Measurements from ENCODE around the gene VIM.

Gene VIM

DNA sequence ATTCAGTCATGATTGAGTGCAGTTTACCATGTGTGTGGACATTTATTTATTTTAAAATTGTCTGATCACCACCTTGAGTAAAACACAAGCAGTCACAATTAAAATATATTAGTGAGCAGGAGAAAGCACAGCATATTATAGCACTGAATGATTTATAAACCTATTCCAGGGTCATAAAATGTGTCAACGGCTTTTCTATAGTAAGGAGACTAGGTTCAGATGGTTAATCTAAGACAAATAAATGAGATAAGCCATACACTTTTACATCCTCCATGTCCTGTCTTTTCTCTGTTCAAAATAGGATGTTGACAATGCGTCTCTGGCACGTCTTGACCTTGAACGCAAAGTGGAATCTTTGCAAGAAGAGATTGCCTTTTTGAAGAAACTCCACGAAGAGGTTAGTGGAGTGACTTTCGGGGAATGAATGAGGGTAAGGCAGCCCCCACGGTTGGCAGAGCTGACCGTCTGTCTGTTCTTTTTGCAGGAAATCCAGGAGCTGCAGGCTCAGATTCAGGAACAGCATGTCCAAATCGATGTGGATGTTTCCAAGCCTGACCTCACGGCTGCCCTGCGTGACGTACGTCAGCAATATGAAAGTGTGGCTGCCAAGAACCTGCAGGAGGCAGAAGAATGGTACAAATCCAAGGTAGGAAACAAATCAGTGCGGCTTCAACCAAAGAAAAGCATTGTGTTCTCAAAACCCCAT, 5.4 kb downstream of the VIM start:
- Histone ChIP-seq H3K4me1 (ENCODE audit: control insufficient read depth in 1 of 2, insufficient read depth in 1 of 2, low read depth in 1 of 2, low read length in 1 of 2) (peaks cover 43 to 45% of the 10 kb centered on the region in 2 experiments), H3K27ac (peak overlapping the region; percentile 93), H3K27me3 (no peaks in the 10 kb centered on the region), H3K9me3 (peaks cover 17% of the 10 kb centered on the region), H3K4me3 (ENCODE audit: low read depth in 1 of 2, low read length in 1 of 2) (peak overlapping the region in 1 of 2 experiments; percentile 94), H3K36me3 (peaks cover 80% of the 10 kb centered on the region)
- no peak for TF ChIP-seq CTCF (IDR thresholded peaks at IDR 0.05)

- Histone ChIP-seq H3K4me1 (ENCODE audit: control insufficient read depth in 1 of 2, insufficient read depth in 1 of 2, low read depth in 1 of 2, low read length in 1 of 2) (peaks cover 43 to 45% of the 10 kb centered on the region in 2 experiments), H3K9me3 (peaks cover 17% of the 10 kb centered on the region), H3K36me3 (peaks cover 85% of the 10 kb centered on the region), H3K27me3 (no peaks in the 10 kb centered on the region), H3K4me3 (ENCODE audit: low read depth in 1 of 2, low read length in 1 of 2) (no peak overlapping the region), H3K27ac (peak overlapping the region; percentile 93)
- TF ChIP-seq CTCF (IDR thresholded peaks at IDR 0.05): no peak
Observed at GRCh38 chr10:17234431-17234945, 6.4 kb downstream of the VIM start.

DNA sequence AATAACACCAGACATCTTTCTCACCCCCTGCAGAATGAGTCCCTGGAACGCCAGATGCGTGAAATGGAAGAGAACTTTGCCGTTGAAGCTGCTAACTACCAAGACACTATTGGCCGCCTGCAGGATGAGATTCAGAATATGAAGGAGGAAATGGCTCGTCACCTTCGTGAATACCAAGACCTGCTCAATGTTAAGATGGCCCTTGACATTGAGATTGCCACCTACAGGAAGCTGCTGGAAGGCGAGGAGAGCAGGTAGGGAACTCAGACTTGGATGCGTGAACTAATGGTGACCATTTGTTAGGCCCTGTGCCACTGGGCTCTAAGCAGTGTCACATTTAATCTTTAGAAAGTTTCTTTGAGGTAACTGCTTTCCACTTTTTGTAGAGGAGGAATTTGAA, 7.1 kb downstream of the VIM start:
- Histone ChIP-seq H3K4me1 (ENCODE audit: control insufficient read depth in 1 of 2, insufficient read depth in 1 of 2, low read depth in 1 of 2, low read length in 1 of 2) (peaks cover 43 to 45% of the 10 kb centered on the region in 2 experiments), H3K4me3 (ENCODE audit: low read depth in 1 of 2, low read length in 1 of 2) (no peak overlapping the region), H3K27me3 (no peaks in the 10 kb centered on the region), H3K27ac (peak overlapping the region; percentile 93), H3K36me3 (peaks cover 85% of the 10 kb centered on the region), H3K9me3 (peaks cover 17% of the 10 kb centered on the region)
- no peak for TF ChIP-seq CTCF (IDR thresholded peaks at IDR 0.05)

- no peaks in the 10 kb centered on the region for H3K27me3 ChIP-seq
- H3K4me1 ChIP-seq (ENCODE audit: control insufficient read depth in 1 of 2, insufficient read depth in 1 of 2, low read depth in 1 of 2, low read length in 1 of 2): peaks cover 31 to 34% of the 10 kb centered on the region in 2 experiments
- TF ChIP-seq CTCF (IDR thresholded peaks at IDR 0.05): no peak
- peaks cover 73% of the 10 kb centered on the region for H3K36me3 ChIP-seq
- H3K4me3 ChIP-seq (ENCODE audit: low read depth in 1 of 2, low read length in 1 of 2): no peak overlapping the region
- H3K27ac ChIP-seq: peak overlapping the region; percentile 93
- peaks cover 17% of the 10 kb centered on the region for H3K9me3 ChIP-seq
Observed at GRCh38 chr10:17236468-17237148, 8.6 kb downstream of the VIM start.

DNA sequence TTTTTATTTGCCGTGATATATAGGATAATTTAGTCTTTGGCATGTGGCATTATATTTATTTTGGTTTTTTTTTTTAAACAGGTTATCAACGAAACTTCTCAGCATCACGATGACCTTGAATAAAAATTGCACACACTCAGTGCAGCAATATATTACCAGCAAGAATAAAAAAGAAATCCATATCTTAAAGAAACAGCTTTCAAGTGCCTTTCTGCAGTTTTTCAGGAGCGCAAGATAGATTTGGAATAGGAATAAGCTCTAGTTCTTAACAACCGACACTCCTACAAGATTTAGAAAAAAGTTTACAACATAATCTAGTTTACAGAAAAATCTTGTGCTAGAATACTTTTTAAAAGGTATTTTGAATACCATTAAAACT, 9.1 kb downstream of the VIM start:
- TF ChIP-seq CTCF (IDR thresholded peaks at IDR 0.05): no peak
- peaks cover 17% of the 10 kb centered on the region for H3K9me3 ChIP-seq
- peaks cover 26 to 28% of the 10 kb centered on the region in 2 experiments for H3K4me1 ChIP-seq (ENCODE audit: control insufficient read depth in 1 of 2, insufficient read depth in 1 of 2, low read depth in 1 of 2, low read length in 1 of 2)
- H3K4me3 ChIP-seq (ENCODE audit: low read depth in 1 of 2, low read length in 1 of 2): no peak overlapping the region
- H3K36me3 ChIP-seq: peaks cover 68% of the 10 kb centered on the region
- H3K27me3 ChIP-seq: no peaks in the 10 kb centered on the region
- H3K27ac ChIP-seq: peak overlapping the region; percentile 93

All from neutrophil (primary cell).